Progenitor cell of endocrine pancreas (in vitro differentiated cells): Measurements from ENCODE around the gene THADA. TPM values are rescaled to one million over a fixed set of nuclear protein-coding genes. Genes with fewer than 3 reads are reported as not detected.

Experiments used
- DNase-seq: peaks from one replicate; pipeline ENCODE4 v3.0.0; 2021; ENCODE audit warnings: low spot score; ENCODE audit not compliant: unreplicated experiment
- H3K27ac Mint-ChIP-seq: 2 replicates; pipeline ENCODE4 v1.8.0; 2021; ENCODE audit warnings: mild to moderate bottlenecking, moderate library complexity, mixed read lengths
- H3K27me3 Mint-ChIP-seq: 2 replicates; pipeline ENCODE4 v1.8.0; 2021; ENCODE audit warnings: mixed read lengths
- H3K36me3 Mint-ChIP-seq: 2 replicates; pipeline ENCODE4 v1.8.0; 2022; ENCODE audit warnings: mixed read lengths; ENCODE audit not compliant: insufficient read depth
- H3K4me1 Mint-ChIP-seq: 2 replicates; pipeline ENCODE4 v1.8.0; 2021; ENCODE audit warnings: low read depth, mixed read lengths
- H3K4me3 Mint-ChIP-seq: 2 replicates; pipeline ENCODE4 v1.8.0; 2021; ENCODE audit warnings: low read depth, mild to moderate bottlenecking, moderate library complexity, mixed read lengths
- H3K9me3 Mint-ChIP-seq: 2 replicates; pipeline ENCODE4 v1.8.0; 2021; ENCODE audit warnings: low read depth, mixed read lengths
- CTCF ChIP-seq: fragments of 200-600 bp; sonication (generic); IDR thresholded peaks from one replicate; pipeline ENCODE4 v1.5.0; 2021; ENCODE audit warnings: antibody characterized with exemption, mild to moderate bottlenecking; ENCODE audit not compliant: unreplicated experiment
- total RNA-seq: library from RNA; stranded (reverse); gene quantifications from 2 replicates; pipeline ENCODE4 v1.2.1, GENCODE V29; 2021

Gene THADA
- total RNA-seq, 1 donor from 2014 or later = 39.4 TPM

GRCh38 chr2:43465234-43465633 is 130.6 kb downstream of the THADA start:
- TF ChIP-seq CTCF = no peak
- H3K27me3 Mint-ChIP-seq = peaks cover 27% of the 10 kb centered on the region
- DNase-seq = no peak
- no peak overlapping the region for H3K4me3 Mint-ChIP-seq
- H3K27ac Mint-ChIP-seq = no peak overlapping the region
- H3K9me3 Mint-ChIP-seq = no peaks in the 10 kb centered on the region
- peaks cover 2% of the 10 kb centered on the region for H3K36me3 Mint-ChIP-seq
- peaks cover 48% of the 10 kb centered on the region for H3K4me1 Mint-ChIP-seq

GRCh38 chr2:43464590-43464989 is 131.2 kb downstream of the THADA start:
- peaks cover 2% of the 10 kb centered on the region for H3K36me3 Mint-ChIP-seq
- no peak for TF ChIP-seq CTCF
- H3K9me3 Mint-ChIP-seq = no peaks in the 10 kb centered on the region
- H3K27me3 Mint-ChIP-seq = peaks cover 27% of the 10 kb centered on the region
- DNase-seq = no peak
- no peak overlapping the region for H3K4me3 Mint-ChIP-seq
- peaks cover 41% of the 10 kb centered on the region for H3K4me1 Mint-ChIP-seq
- no peak overlapping the region for H3K27ac Mint-ChIP-seq

- DNase-seq = no peak
- TF ChIP-seq CTCF = no peak
- peaks cover 30% of the 10 kb centered on the region for H3K4me1 Mint-ChIP-seq
- H3K4me3 Mint-ChIP-seq = no peak overlapping the region
- peaks cover 2% of the 10 kb centered on the region for H3K36me3 Mint-ChIP-seq
- H3K9me3 Mint-ChIP-seq = no peaks in the 10 kb centered on the region
- H3K27me3 Mint-ChIP-seq = peaks cover 27% of the 10 kb centered on the region
- H3K27ac Mint-ChIP-seq = peak overlapping the region; percentile 31
These were observed 132.8 kb downstream of the THADA start for GRCh38 chr2:43462866-43463641.

- DNase-seq = no peak
- Mint-ChIP-seq H3K4me1 (peaks cover 27% of the 10 kb centered on the region), H3K4me3 (no peak overlapping the region), H3K27me3 (peaks cover 26% of the 10 kb centered on the region), H3K36me3 (peaks cover 2% of the 10 kb centered on the region), H3K9me3 (no peaks in the 10 kb centered on the region), H3K27ac (no peak overlapping the region)
- no peak for TF ChIP-seq CTCF
These were observed 134.3 kb downstream of the THADA start for GRCh38 chr2:43461453-43462073.

- Mint-ChIP-seq H3K4me1 (peaks cover 33% of the 10 kb centered on the region), H3K27ac (no peak overlapping the region), H3K9me3 (no peaks in the 10 kb centered on the region)
These were observed 135.1 kb downstream of the THADA start for GRCh38 chr2:43460611-43461365.

More at GRCh38 chr2:43460611-43461365, 135.1 kb downstream of the THADA start:
- DNase-seq = no peak
- no peak for TF ChIP-seq CTCF
- Mint-ChIP-seq H3K27me3 (peaks cover 19% of the 10 kb centered on the region), H3K4me3 (no peak overlapping the region), H3K36me3 (peaks cover 2% of the 10 kb centered on the region)
